H9 (cell line): ENCODE results near the gene ATL1. TPM values are rescaled to one million over a fixed set of nuclear protein-coding genes. Genes with fewer than 3 reads are reported as not detected.

Source experiments
- DNase-seq: peaks from one replicate; pipeline ENCODE4 v3.0.0-alpha.2; 2017
- H2AFZ ChIP-seq: one replicate; pipeline ENCODE4 v1.6.1; 2013; ENCODE audit warnings: mild to moderate bottlenecking, low read length, control low read depth, moderate library complexity
- H2AK5ac ChIP-seq: 2 replicates; pipeline ENCODE4 v1.6.1; 2013; ENCODE audit warnings: low read length, control low read depth, mixed read lengths; ENCODE audit not compliant: insufficient read length
- H2BK120ac ChIP-seq: one replicate; pipeline ENCODE4 v1.6.1; 2013; ENCODE audit warnings: low read depth, mild to moderate bottlenecking, low read length, control low read depth, inconsistent platforms; ENCODE audit not compliant: poor library complexity, severe bottlenecking
- H2BK12ac ChIP-seq: 2 replicates; pipeline ENCODE4 v1.6.1; 2013; ENCODE audit warnings: low read length, control low read depth, mixed read lengths, low read depth; ENCODE audit not compliant: insufficient read length
- H2BK15ac ChIP-seq: 2 replicates; pipeline ENCODE4 v1.6.1; 2013; ENCODE audit warnings: low read depth, low read length, control low read depth
- H2BK20ac ChIP-seq: one replicate; pipeline ENCODE4 v1.6.1; 2013; ENCODE audit warnings: low read depth, mild to moderate bottlenecking, low read length, control low read depth, inconsistent platforms; ENCODE audit not compliant: poor library complexity, severe bottlenecking
- H2BK5ac ChIP-seq: 2 replicates; pipeline ENCODE4 v1.6.1; 2013; ENCODE audit warnings: low read length, control low read depth, mixed read lengths; ENCODE audit not compliant: insufficient read length
- H3K14ac ChIP-seq: 2 replicates; pipeline ENCODE4 v1.6.1; 2013; ENCODE audit warnings: low read length, control low read depth; ENCODE audit not compliant: insufficient read depth
- H3K18ac ChIP-seq: 2 replicates; pipeline ENCODE4 v1.6.1; 2013; ENCODE audit warnings: low read depth, mild to moderate bottlenecking, mixed read lengths, low read length, control low read depth; ENCODE audit not compliant: insufficient read length
- H3K23ac ChIP-seq: 2 replicates; pipeline ENCODE4 v1.6.1; 2013; ENCODE audit warnings: low read length, control low read depth, mixed read lengths, low read depth; ENCODE audit not compliant: insufficient read length
- H3K23me2 ChIP-seq: 2 replicates; pipeline ENCODE4 v1.6.1; 2013; ENCODE audit warnings: low read depth, mild to moderate bottlenecking, mixed read lengths, low read length, control low read depth; ENCODE audit not compliant: insufficient read length, poor library complexity, severe bottlenecking
- H3K27ac ChIP-seq: 2 replicates; pipeline ENCODE4 v1.5.1; 2013; ENCODE audit warnings: low read length, control low read depth, mixed read lengths, low read depth; ENCODE audit not compliant: insufficient read length
- H3K27me3 ChIP-seq: 2 replicates; pipeline ENCODE4 v1.6.1; 2013; ENCODE audit warnings: low read length, control low read depth, inconsistent platforms; ENCODE audit not compliant: insufficient read depth
- H3K4ac ChIP-seq: 2 replicates; pipeline ENCODE4 v1.6.1; 2013; ENCODE audit warnings: low read depth, mild to moderate bottlenecking, control low read depth, inconsistent platforms, low read length, moderate library complexity
- H3K4me1 ChIP-seq: 2 replicates; pipeline ENCODE4 v1.6.1; 2013; ENCODE audit warnings: low read length, control low read depth, inconsistent platforms; ENCODE audit not compliant: insufficient read depth
- H3K4me2 ChIP-seq: 2 replicates; pipeline ENCODE4 v1.6.1; 2013; ENCODE audit warnings: low read length, control low read depth, mixed read lengths; ENCODE audit not compliant: insufficient read length, insufficient read depth
- H3K56ac ChIP-seq: 2 replicates; pipeline ENCODE4 v1.6.1; 2013; ENCODE audit warnings: low read depth, mild to moderate bottlenecking, mixed read lengths, low read length, control low read depth; ENCODE audit not compliant: insufficient read length
- H3K79me1 ChIP-seq: 2 replicates; pipeline ENCODE4 v1.6.1; 2013; ENCODE audit warnings: low read depth, mild to moderate bottlenecking, moderate library complexity, low read length, control low read depth, inconsistent platforms; ENCODE audit not compliant: insufficient read depth, poor library complexity, severe bottlenecking
- H3K79me2 ChIP-seq: 2 replicates; pipeline ENCODE4 v1.6.1; 2013; ENCODE audit warnings: low read length, control low read depth, inconsistent platforms; ENCODE audit not compliant: insufficient read depth
- H3K9ac ChIP-seq: 2 replicates; pipeline ENCODE4 v1.6.1; 2013; ENCODE audit warnings: low read length, control low read depth, mixed read lengths; ENCODE audit not compliant: insufficient read length; ENCODE audit errors: extremely low read depth
- H3K9me3 ChIP-seq: one replicate; pipeline ENCODE4 v1.6.1; 2013; ENCODE audit warnings: low read depth, low read length, inconsistent platforms; ENCODE audit not compliant: control insufficient read depth
- H3T11ph ChIP-seq: one replicate; pipeline ENCODE4 v1.6.1; 2013; ENCODE audit warnings: mild to moderate bottlenecking, low read length, control low read depth, inconsistent platforms
- H4K20me1 ChIP-seq: one replicate; pipeline ENCODE4 v1.6.1; 2013; ENCODE audit not compliant: control insufficient read depth, insufficient read length, insufficient read depth
- H4K5ac ChIP-seq: 2 replicates; pipeline ENCODE4 v1.6.1; 2013; ENCODE audit warnings: low read depth, mild to moderate bottlenecking, mixed read lengths, low read length, control low read depth; ENCODE audit not compliant: insufficient read length
- H4K8ac ChIP-seq: replicated peaks from 2 replicates; pipeline ENCODE4 v1.6.1; 2013; ENCODE audit warnings: low read length, control low read depth, mixed read lengths, low read depth; ENCODE audit not compliant: insufficient read length
- H4K91ac ChIP-seq: 2 replicates; pipeline ENCODE4 v1.6.1; 2013; ENCODE audit warnings: low read depth, mild to moderate bottlenecking, moderate library complexity, mixed read lengths, low read length, control low read depth; ENCODE audit not compliant: insufficient read length
- H3K27ac Mint-ChIP-seq, 3 experiments: 2 replicates in 2 of 3; 3 replicates in 1 of 3; pipeline ENCODE4 v1.8.0; 2020 to 2021; ENCODE audit warnings: mixed read lengths in 3 of 3, mild to moderate bottlenecking in 1 of 3, moderate library complexity in 1 of 3
- H3K27me3 Mint-ChIP-seq: 2 replicates; pipeline ENCODE4 v1.8.0; 2021; ENCODE audit warnings: low read depth, mild to moderate bottlenecking, moderate library complexity, mixed read lengths
- H3K36me3 Mint-ChIP-seq, 3 experiments: 2 replicates in 2 of 3; 3 replicates in 1 of 3; pipeline ENCODE4 v1.8.0; 2020 to 2021; ENCODE audit warnings: low read depth in 3 of 3, mixed read lengths in 3 of 3; ENCODE audit not compliant: insufficient read depth in 1 of 3
- H3K4me1 Mint-ChIP-seq, 2 experiments: 2 replicates each; pipeline ENCODE4 v1.8.0; 2020; ENCODE audit warnings: mixed read lengths in 2 of 2
- H3K4me3 Mint-ChIP-seq, 2 experiments: 2 replicates in 1 of 2; 3 replicates in 1 of 2; pipeline ENCODE4 v1.8.0; 2020 to 2021; ENCODE audit warnings: mild to moderate bottlenecking in 2 of 2, mixed read lengths in 2 of 2, moderate library complexity in 1 of 2
- H3K9me3 Mint-ChIP-seq, 2 experiments: 2 replicates in 1 of 2; 3 replicates in 1 of 2; pipeline ENCODE4 v1.8.0; 2020; ENCODE audit warnings: mild to moderate bottlenecking in 2 of 2, mixed read lengths in 2 of 2, moderate library complexity in 1 of 2
- WGBS: extraction: QIAGEN DNeasy Blood & Tissue Kit; methylation state at CpG from one replicate; pipeline ENCODE4 v1.1.7; 2013; ENCODE audit warnings: missing lambda C conversion rate, low lambda C conversion rate, mixed read lengths; ENCODE audit not compliant: insufficient read length; ENCODE audit errors: extremely low coverage; 5-methylcytosine and 5-hydroxymethylcytosine counted together
- total RNA-seq: library from RNA; stranded (reverse); gene quantifications from 2 replicates; pipeline ENCODE4 v1.2.1, GENCODE V29; 2021
- TF ChIP-seq, protein P1 (sequence below): fragments of 200-600 bp; sonication (generic); conservative IDR thresholded peaks from 3 replicates; pipeline ENCODE4 v1.8.0; 2021; ENCODE audit warnings: antibody characterized with exemption, mild to moderate bottlenecking

Gene ATL1
- total RNA-seq, 1 experiment from 2014 or later, result 3.0 TPM

DNA sequence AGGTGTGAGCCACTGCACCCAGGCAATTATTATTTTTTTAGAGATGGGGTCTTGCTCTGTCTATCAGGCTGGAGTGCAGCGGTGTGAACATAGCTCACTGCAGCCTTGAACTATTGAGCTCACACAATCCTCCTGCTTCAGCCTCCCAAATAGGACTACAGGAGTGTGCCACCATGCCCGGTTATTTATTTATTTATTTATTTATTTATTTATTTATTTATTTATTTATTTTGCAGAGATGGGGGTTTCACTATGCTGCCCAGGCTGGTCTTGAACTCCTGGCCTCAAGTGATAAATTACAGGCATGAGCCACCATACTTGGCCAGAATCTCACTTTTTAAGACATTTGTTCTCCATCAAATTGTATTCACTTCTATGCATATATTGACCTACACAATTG lies 56.3 kb downstream of the ATL1 start:
- H3K79me1 ChIP-seq, result no peaks in the 10 kb centered on the region
- H3K27ac Mint-ChIP-seq, result no peak overlapping the region
- no peak overlapping the region for H3K4ac ChIP-seq
- no peak overlapping the region for H3K18ac ChIP-seq
- H4K8ac ChIP-seq, result no peak overlapping the region
- H3K14ac ChIP-seq, result no peak overlapping the region
- no peak overlapping the region for H2BK12ac ChIP-seq
- H3K4me3 Mint-ChIP-seq, result no peak overlapping the region
- no peaks in the 10 kb centered on the region for H3K23me2 ChIP-seq
- no peak overlapping the region for H2AK5ac ChIP-seq
- H4K20me1 ChIP-seq, result no peaks in the 10 kb centered on the region
- no peak overlapping the region for H3T11ph ChIP-seq
- H3K9ac ChIP-seq, result no peak overlapping the region
- no peak overlapping the region for H4K5ac ChIP-seq
- no peaks in the 10 kb centered on the region for H3K27me3 Mint-ChIP-seq
- TF ChIP-seq, protein P1, sequence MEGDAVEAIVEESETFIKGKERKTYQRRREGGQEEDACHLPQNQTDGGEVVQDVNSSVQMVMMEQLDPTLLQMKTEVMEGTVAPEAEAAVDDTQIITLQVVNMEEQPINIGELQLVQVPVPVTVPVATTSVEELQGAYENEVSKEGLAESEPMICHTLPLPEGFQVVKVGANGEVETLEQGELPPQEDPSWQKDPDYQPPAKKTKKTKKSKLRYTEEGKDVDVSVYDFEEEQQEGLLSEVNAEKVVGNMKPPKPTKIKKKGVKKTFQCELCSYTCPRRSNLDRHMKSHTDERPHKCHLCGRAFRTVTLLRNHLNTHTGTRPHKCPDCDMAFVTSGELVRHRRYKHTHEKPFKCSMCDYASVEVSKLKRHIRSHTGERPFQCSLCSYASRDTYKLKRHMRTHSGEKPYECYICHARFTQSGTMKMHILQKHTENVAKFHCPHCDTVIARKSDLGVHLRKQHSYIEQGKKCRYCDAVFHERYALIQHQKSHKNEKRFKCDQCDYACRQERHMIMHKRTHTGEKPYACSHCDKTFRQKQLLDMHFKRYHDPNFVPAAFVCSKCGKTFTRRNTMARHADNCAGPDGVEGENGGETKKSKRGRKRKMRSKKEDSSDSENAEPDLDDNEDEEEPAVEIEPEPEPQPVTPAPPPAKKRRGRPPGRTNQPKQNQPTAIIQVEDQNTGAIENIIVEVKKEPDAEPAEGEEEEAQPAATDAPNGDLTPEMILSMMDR, result no peak
- no peaks in the 10 kb centered on the region for H3K4me1 ChIP-seq
- no peak for DNase-seq
- no peak overlapping the region for H2BK120ac ChIP-seq
- no peak overlapping the region for H3K23ac ChIP-seq
- no CpG with 5 or more reads among the region's 2 CpGs for WGBS
- no peak overlapping the region for H3K27ac ChIP-seq
- no peaks in the 10 kb centered on the region for H3K79me2 ChIP-seq
- no peak overlapping the region for H2BK15ac ChIP-seq
- H3K27me3 ChIP-seq, result no peaks in the 10 kb centered on the region
- H3K4me1 Mint-ChIP-seq, result no peaks in the 10 kb centered on the region
- no peaks in the 10 kb centered on the region for H3K9me3 Mint-ChIP-seq
- no peaks in the 10 kb centered on the region for H3K9me3 ChIP-seq
- no peak overlapping the region for H2AFZ ChIP-seq
- H2BK5ac ChIP-seq, result no peak overlapping the region
- H2BK20ac ChIP-seq, result no peak overlapping the region
- no peak overlapping the region for H3K4me2 ChIP-seq
- H3K36me3 Mint-ChIP-seq, result no peaks in the 10 kb centered on the region
- H4K91ac ChIP-seq, result no peak overlapping the region
- no peak overlapping the region for H3K56ac ChIP-seq
